ENCODE data around the gene SUPT3H. TPM values are rescaled to one million over a fixed set of nuclear protein-coding genes. Genes with fewer than 3 reads are reported as not detected.

The SUPT3H gene
- polyA plus RNA-seq, 1 donor (not counting 4 experiments of a cell fraction or from before 2014, with no cell fraction given) = 7.6 TPM

DNA sequence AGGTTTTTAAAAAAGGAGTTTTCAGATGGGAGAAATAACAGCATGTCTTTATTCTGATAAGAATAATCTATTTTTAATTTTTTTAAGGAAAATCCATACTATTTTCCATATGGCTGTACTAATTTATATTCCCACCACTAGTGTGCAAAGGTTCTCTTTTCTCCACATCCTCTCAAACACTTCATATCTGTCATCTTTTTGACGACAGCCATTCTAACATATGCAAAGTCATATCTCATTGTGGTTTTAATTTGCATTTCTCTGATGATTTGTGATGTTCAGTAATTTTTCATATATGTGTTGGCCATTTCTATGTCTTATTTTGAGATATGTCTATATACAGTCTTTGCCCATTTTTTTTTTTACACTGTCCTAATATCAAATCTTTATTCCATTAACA is 330.2 kb downstream of the SUPT3H start:
- Histone ChIP-seq H3K27me3 (ENCODE audit: control insufficient read depth, extremely low read depth, insufficient read depth, low read length) (no peaks in the 10 kb centered on the region), H3K79me2 (ENCODE audit: control insufficient read depth, insufficient read depth, low read length) (no peaks in the 10 kb centered on the region), H3K4me1 (ENCODE audit: control insufficient read depth, extremely low read depth, insufficient read depth, low read length) (peaks cover 3% of the 10 kb centered on the region), H3K9me3 (ENCODE audit: control insufficient read depth, low read depth, low read length) (no peaks in the 10 kb centered on the region), H3K27ac (ENCODE audit: control insufficient read depth, insufficient read depth, low read length) (no peak overlapping the region), H3K36me3 (ENCODE audit: control insufficient read depth in 2 of 2, extremely low read depth in 1 of 2, insufficient read depth in 2 of 2, low read length in 2 of 2) (no peaks in the 10 kb centered on the region), H3K4me2 (ENCODE audit: control insufficient read depth, extremely low read depth, insufficient read depth, low read depth, low read length) (no peak overlapping the region), H3K9me1 (ENCODE audit: control insufficient read depth, extremely low read depth, insufficient read depth, low read length) (no peaks in the 10 kb centered on the region), H3K9ac (ENCODE audit: control insufficient read depth, extremely low read depth, insufficient read depth, low read length) (no peak overlapping the region), H2AFZ (ENCODE audit: control insufficient read depth, low read length) (no peak overlapping the region), H3K4me3 (ENCODE audit: control insufficient read depth in 2 of 3, extremely low read depth in 1 of 3, insufficient read depth in 2 of 3, low read depth in 1 of 3, low read length in 3 of 3) (no peak overlapping the region), H4K20me1 (ENCODE audit: control insufficient read depth, extremely low read depth, insufficient read depth, low read length) (no peaks in the 10 kb centered on the region)
- TF ChIP-seq, protein P1, sequence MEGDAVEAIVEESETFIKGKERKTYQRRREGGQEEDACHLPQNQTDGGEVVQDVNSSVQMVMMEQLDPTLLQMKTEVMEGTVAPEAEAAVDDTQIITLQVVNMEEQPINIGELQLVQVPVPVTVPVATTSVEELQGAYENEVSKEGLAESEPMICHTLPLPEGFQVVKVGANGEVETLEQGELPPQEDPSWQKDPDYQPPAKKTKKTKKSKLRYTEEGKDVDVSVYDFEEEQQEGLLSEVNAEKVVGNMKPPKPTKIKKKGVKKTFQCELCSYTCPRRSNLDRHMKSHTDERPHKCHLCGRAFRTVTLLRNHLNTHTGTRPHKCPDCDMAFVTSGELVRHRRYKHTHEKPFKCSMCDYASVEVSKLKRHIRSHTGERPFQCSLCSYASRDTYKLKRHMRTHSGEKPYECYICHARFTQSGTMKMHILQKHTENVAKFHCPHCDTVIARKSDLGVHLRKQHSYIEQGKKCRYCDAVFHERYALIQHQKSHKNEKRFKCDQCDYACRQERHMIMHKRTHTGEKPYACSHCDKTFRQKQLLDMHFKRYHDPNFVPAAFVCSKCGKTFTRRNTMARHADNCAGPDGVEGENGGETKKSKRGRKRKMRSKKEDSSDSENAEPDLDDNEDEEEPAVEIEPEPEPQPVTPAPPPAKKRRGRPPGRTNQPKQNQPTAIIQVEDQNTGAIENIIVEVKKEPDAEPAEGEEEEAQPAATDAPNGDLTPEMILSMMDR (optimal IDR thresholded peaks at IDR 0.05 in 1 of 3, IDR thresholded peaks at IDR 0.05 in 1 of 3, conservative IDR thresholded peaks at IDR 0.05 in 1 of 3; ENCODE audit: extremely low read depth in 1 of 3, insufficient read depth in 2 of 3, low read length in 3 of 3) = no peak
- no peak for TF ChIP-seq EZH2 (IDR thresholded peaks at IDR 0.05; ENCODE audit: low read length)
- dilution Hi-C loops (cut with MboI; ENCODE audit: extremely low pct_ligation_motif_present, low sequenced_read_pairs) = no loop called here
- DNase-seq (ENCODE audit: low read depth, low spot score) (no peak), FAIRE-seq (no peak)

- H2AFZ ChIP-seq (ENCODE audit: control insufficient read depth, low read length) = no peak overlapping the region
- no peaks in the 10 kb centered on the region for H3K27me3 ChIP-seq (ENCODE audit: control insufficient read depth, extremely low read depth, insufficient read depth, low read length)
- no peak overlapping the region for H3K4me2 ChIP-seq (ENCODE audit: control insufficient read depth, extremely low read depth, insufficient read depth, low read depth, low read length)
- no peaks in the 10 kb centered on the region for H3K9me1 ChIP-seq (ENCODE audit: control insufficient read depth, extremely low read depth, insufficient read depth, low read length)
- TF ChIP-seq, protein P1 (optimal IDR thresholded peaks at IDR 0.05 in 1 of 3, IDR thresholded peaks at IDR 0.05 in 1 of 3, conservative IDR thresholded peaks at IDR 0.05 in 1 of 3; ENCODE audit: extremely low read depth in 1 of 3, insufficient read depth in 2 of 3, low read length in 3 of 3) = no peak
- no peak for TF ChIP-seq EZH2 (IDR thresholded peaks at IDR 0.05; ENCODE audit: low read length)
- no peaks in the 10 kb centered on the region for H4K20me1 ChIP-seq (ENCODE audit: control insufficient read depth, extremely low read depth, insufficient read depth, low read length)
- no peak overlapping the region for H3K9ac ChIP-seq (ENCODE audit: control insufficient read depth, extremely low read depth, insufficient read depth, low read length)
- no peak for FAIRE-seq
- H3K79me2 ChIP-seq (ENCODE audit: control insufficient read depth, insufficient read depth, low read length) = no peaks in the 10 kb centered on the region
- H3K9me3 ChIP-seq (ENCODE audit: control insufficient read depth, low read depth, low read length) = no peaks in the 10 kb centered on the region
- H3K4me3 ChIP-seq (ENCODE audit: control insufficient read depth in 2 of 3, extremely low read depth in 1 of 3, insufficient read depth in 2 of 3, low read depth in 1 of 3, low read length in 3 of 3) = no peak overlapping the region
- no peak for DNase-seq (ENCODE audit: low read depth, low spot score)
- no peaks in the 10 kb centered on the region for H3K4me1 ChIP-seq (ENCODE audit: control insufficient read depth, extremely low read depth, insufficient read depth, low read length)
- dilution Hi-C loops (cut with MboI; ENCODE audit: extremely low pct_ligation_motif_present, low sequenced_read_pairs) = no loop called here
- H3K36me3 ChIP-seq (ENCODE audit: control insufficient read depth in 2 of 2, extremely low read depth in 1 of 2, insufficient read depth in 2 of 2, low read length in 2 of 2) = no peaks in the 10 kb centered on the region
- no peak overlapping the region for H3K27ac ChIP-seq (ENCODE audit: control insufficient read depth, insufficient read depth, low read length)
Measured at GRCh38 chr6:45045253-45045601, 332.5 kb downstream of the SUPT3H start.
